IPS-11a (cell line): Measurements from ENCODE around the gene MSANTD3.
"Not testable (repeated sequence)": the region's sequence is repeated elsewhere in the genome, so short reads cannot be mapped to it uniquely, and the experiment has no call there.

Experiments used
- H3K4me3 ChIP-seq: one replicate; pipeline ENCODE4 v1.5.1; 2013; ENCODE audit warnings: low read depth, low read length, control low read depth

The MSANTD3 gene

DNA sequence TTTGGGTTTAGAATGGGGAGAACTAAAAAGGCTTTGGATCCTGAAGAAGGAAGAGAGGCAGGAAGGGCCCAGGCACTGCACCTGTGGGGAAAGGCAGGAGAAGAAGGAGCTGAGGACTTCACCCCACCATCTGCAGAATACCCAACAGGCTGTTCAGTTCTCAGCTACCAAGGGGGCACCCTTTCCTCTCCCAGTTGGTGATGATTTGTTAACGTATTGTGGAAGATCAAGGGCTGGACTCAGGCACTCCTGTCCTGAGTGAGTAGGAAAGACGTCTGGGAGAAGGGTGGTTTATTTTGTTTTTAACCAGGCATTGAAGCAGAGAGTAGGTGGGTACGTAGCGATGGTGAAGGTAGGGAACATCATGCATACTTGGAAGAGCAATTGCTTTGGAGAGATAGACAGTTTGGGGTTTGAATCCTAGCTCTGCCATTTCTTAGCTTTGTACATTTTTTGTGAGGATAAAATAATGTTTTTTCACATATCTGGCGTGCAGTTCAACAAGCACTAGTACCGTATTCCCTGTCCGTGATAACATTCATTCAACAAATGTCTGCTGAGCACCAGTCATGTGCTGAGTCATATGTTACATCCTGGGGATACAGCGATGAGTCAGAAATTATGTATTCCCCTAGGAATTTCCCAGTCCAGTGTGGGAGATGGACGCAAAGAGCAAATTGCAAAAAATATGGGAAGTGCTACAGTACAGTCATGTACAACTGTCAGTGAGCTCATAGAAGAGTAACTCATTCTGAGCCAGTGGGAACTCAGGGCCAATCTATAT lies 2.1 kb downstream of the MSANTD3 start:
- no peak overlapping the region for H3K4me3 ChIP-seq

DNA sequence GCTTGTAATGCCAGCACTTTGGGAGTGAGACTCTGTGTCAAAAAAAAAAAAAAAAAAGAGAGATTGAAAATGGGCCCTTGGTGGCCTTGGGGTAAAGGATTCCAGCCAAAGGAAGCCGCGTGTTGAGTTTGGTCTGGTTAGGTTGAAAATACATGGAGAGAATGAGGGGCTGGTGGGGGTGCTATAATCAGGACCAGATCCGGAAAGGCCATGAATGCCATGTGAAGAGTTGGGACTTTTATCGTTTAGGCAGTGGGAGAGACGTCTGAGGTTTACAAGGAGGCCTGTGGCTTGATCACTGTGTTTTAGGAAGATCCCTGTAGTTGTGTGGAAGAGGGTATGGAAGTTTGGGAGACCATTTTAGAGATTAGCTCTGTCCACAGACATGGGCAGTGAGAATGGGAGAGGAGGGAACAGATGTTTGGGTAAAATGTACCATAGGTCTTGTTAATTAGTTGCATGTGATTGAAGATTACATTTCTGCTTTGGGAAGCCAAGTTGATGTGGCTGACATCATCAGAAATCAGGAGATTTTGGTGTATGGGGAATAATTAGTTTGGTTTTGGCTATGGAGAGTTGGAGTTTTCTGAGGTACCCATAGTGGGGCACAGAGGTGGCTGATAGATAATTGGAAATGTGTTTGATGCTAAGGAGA lies 3.5 kb downstream of the MSANTD3 start:
- no peak overlapping the region for H3K4me3 ChIP-seq

GRCh38 chr9:100431886-100432285 lies 4.9 kb downstream of the MSANTD3 start:
- no peak overlapping the region for H3K4me3 ChIP-seq

GRCh38 chr9:100432736-100433135 lies 5.8 kb downstream of the MSANTD3 start:
- no peak overlapping the region for H3K4me3 ChIP-seq

- no peak overlapping the region for H3K4me3 ChIP-seq
Measured at GRCh38 chr9:100436571-100436970, 9.6 kb downstream of the MSANTD3 start.

- H3K4me3 ChIP-seq: no peak overlapping the region
Measured at GRCh38 chr9:100437860-100438805, 11.2 kb downstream of the MSANTD3 start.

DNA sequence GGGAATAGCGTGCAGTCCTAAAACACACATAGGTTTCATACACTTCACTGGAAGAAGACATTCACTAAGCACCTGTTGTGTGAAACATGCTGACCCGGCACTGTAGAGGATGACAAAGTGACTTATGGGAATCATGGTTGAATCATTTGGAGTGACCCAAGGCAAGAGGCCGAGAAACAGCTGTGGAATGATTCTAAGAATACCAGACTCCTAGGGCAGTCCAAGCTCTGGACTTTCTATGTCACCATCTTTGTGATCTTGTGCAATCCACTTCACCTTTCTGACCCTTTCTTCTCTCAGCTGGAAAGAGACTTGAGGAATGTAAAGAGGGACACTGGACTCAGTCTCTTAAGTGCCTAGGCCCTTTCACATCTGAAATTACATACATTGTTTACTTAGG lies 13.1 kb downstream of the MSANTD3 start:
- no peak overlapping the region for H3K4me3 ChIP-seq

DNA sequence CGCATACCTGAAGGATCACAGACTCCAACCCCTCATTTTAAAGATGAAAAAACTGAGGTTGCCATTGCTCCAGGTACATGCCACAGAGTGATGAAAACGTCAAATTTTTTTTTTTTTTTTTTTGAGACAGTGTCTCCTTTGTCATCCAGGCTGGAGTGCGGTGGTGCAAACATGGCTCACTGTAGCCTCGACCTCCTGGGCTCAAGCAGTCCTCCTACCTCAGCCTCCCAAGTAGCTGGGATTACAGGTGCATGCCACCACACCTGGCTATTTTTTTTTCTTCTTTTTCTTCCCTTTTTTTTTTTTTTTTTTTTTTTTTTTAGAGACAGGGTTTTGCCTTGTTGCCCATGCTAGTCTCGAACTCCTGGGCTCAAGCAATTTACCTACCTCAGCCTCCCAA lies 13.5 kb downstream of the MSANTD3 start:
- H3K4me3 ChIP-seq: not testable (repeated sequence)

DNA sequence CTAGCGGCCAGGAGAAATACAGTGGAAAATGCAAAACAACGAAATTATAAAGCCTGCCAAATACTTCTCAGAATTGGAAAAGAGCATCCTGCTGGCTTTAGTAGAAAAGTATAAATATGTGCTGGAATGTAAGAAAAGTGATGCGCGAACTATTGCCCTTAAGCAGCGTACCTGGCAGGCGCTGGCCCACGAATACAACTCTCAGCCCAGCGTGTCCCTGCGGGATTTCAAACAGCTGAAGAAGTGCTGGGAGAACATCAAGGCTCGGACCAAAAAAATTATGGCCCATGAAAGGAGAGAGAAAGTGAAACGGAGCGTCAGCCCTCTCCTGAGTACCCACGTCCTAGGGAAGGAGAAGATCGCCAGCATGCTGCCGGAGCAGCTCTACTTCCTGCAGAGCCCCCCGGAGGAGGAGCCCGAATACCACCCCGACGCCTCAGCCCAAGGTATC lies 15.0 kb downstream of the MSANTD3 start:
- no peak overlapping the region for H3K4me3 ChIP-seq

GRCh38 chr9:100443781-100444768 lies 17.1 kb downstream of the MSANTD3 start:
- no peak overlapping the region for H3K4me3 ChIP-seq

DNA sequence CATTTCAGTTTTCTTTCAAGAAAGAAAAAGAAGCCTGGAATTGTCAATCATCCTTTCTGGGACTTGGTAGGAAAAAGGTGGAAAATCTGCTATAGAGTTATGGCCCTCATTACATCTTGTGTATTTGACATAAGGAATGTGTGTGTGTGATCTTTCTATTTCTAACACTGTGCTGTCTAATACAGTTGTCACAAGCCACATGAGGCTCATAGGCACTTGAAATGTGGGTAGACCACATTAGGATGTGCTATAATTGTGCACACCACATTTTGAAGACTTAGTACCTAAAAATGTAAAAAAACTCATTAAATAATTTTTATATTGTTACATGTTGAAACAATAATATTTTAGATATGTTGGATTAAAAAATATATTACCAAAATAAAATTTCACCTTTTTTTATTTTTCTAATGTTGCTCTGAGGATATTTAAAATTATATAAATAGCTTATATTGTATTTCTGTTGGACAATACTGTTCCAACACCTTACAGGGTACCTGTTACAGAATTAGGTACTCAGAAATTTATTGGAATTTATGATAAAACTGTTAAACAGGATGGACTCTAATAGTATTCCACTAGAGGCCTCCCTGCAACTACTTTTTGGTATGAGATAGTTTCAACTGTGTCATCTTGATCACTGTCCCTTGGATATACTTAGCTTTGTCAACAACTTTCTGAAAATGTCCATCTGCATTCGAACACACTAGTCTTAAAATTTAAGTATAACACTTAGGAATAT lies 18.4 kb downstream of the MSANTD3 start:
- no peak overlapping the region for H3K4me3 ChIP-seq

- no peak overlapping the region for H3K4me3 ChIP-seq
Measured at GRCh38 chr9:100445903-100446549, 19.1 kb downstream of the MSANTD3 start.

- no peak overlapping the region for H3K4me3 ChIP-seq
Measured at GRCh38 chr9:100447041-100447440, 20.1 kb downstream of the MSANTD3 start.

GRCh38 chr9:100448266-100448665 lies 21.3 kb downstream of the MSANTD3 start:
- no peak overlapping the region for H3K4me3 ChIP-seq

- H3K4me3 ChIP-seq: no peak overlapping the region
Measured at GRCh38 chr9:100449420-100449819, 22.5 kb downstream of the MSANTD3 start.

- no peak overlapping the region for H3K4me3 ChIP-seq
Measured at GRCh38 chr9:100452894-100453293, 26.0 kb downstream of the MSANTD3 start.

GRCh38 chr9:100455470-100455869 lies 28.5 kb downstream of the MSANTD3 start:
- H3K4me3 ChIP-seq: no peak overlapping the region

GRCh38 chr9:100457517-100457916 lies 30.6 kb downstream of the MSANTD3 start:
- H3K4me3 ChIP-seq: no peak overlapping the region

DNA sequence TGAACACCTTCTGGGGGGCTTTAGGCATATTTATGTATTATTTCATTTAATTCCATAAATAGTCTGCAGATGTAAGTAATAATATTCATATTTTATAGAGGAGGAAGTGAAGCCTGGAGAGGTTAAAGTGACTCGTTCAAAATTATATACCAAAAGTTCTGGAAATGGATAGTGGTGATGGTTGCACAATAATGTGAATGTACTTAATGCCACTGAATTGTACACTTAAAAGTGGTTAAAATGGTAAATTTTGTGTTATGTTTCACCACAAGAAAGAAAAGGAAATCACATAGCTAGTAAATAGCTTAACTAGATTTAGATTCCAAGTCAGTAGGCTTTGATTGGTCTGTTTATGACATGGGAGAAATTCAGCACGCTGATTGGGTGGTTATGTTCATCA lies 33.0 kb downstream of the MSANTD3 start:
- H3K4me3 ChIP-seq: no peak overlapping the region
